GM13977 (cell line): ENCODE measurements around the gene ANXA3.

Experiments used
- DNase-seq: peaks from one replicate; pipeline ENCODE4 v3.0.0; 2012; ENCODE audit warnings: low spot score
- in situ Hi-C: fragments of 300-500 bp; cut with MboI; formaldehyde crosslinking; loops from one replicate; pipeline ENCODE4 v1.12.0; 2022; ENCODE audit warnings: low sequenced_read_pairs, low pct_unique_long_range_greater_than_20kb, mixed read lengths, inconsistent platforms; ENCODE audit not compliant: unreplicated experiment
- TF ChIP-seq, protein P1 (sequence below): IDR thresholded peaks from 2 replicates; pipeline ENCODE4 v1.5.1; 2012; ENCODE audit warnings: mild to moderate bottlenecking, control low read depth; ENCODE audit not compliant: insufficient read depth; ENCODE audit errors: extremely low read depth, missing control alignments

Gene ANXA3

DNA sequence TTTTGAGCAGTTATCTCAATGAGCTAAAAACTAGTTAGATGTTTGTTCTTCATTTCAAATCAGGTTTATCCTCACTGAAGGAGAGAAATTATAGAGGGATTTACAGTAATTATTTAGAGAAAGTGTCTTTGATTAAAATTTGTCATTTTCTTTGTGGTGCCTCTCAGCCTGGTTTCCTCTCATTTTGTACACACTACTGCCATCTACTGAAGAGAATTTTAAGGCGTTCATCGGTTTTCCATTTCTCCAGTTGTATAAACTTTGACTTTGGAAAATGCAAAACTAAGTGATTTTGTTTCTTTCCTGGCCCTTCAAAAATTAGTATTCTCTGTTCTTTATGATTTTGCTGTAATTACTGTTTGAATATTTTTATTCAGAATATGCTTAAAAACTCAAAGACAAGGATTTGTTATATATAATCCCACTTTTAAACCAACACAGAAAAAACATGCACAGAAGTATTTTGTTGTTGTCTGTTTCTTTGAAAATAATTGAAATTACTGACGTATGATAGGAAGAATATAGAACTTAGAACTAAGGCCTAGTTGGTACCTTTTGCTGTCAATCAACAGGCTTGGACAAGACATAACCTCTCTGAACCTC lies 34.4 kb upstream of the ANXA3 start:
- in situ Hi-C loops = no loop called here
- TF ChIP-seq, protein P1, sequence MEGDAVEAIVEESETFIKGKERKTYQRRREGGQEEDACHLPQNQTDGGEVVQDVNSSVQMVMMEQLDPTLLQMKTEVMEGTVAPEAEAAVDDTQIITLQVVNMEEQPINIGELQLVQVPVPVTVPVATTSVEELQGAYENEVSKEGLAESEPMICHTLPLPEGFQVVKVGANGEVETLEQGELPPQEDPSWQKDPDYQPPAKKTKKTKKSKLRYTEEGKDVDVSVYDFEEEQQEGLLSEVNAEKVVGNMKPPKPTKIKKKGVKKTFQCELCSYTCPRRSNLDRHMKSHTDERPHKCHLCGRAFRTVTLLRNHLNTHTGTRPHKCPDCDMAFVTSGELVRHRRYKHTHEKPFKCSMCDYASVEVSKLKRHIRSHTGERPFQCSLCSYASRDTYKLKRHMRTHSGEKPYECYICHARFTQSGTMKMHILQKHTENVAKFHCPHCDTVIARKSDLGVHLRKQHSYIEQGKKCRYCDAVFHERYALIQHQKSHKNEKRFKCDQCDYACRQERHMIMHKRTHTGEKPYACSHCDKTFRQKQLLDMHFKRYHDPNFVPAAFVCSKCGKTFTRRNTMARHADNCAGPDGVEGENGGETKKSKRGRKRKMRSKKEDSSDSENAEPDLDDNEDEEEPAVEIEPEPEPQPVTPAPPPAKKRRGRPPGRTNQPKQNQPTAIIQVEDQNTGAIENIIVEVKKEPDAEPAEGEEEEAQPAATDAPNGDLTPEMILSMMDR = peak; percentile 21
- no peak for DNase-seq

DNA sequence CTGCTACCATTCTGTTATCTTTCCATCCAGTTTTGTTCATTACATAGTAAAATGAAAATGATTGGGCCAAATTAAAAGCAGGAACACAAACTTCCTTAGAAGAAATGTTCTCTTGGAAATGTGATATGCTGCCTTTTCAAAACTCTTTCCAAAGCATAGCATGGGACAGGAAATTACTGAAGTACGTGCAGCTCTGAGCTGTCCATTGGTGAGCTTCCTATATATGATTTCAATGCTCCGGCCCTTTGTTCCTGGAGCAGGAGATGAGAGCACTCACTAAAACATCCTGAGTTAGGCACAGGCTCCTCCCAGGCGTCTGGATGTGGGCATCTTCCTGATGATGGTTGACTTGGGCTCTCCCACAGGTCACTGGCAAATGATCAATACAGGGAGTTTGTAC lies 33.0 kb upstream of the ANXA3 start:
- TF ChIP-seq, protein P1 = no peak
- no peak for DNase-seq
- in situ Hi-C loops = no loop called here

DNA sequence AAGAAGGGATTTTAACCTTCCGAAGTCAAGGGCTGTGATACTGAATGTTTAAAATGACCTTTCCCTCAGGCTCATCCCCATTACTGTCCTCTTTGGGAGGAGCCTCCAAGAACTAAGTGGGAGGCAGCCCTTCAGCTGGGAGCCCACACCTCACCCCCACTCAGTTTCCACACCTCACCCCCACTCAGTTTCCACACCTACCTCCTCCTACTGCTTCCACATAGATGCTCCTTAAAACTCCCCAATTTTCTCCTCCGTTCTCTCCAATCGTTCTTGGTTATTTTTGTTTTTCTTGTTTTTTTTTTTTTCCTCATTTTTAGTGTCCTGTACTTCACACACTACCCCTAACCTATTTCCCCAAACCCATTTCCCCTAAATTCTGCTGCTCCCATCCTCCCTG lies 31.6 kb upstream of the ANXA3 start:
- TF ChIP-seq, protein P1 = no peak
- DNase-seq = no peak
- in situ Hi-C loops = no loop called here

DNA sequence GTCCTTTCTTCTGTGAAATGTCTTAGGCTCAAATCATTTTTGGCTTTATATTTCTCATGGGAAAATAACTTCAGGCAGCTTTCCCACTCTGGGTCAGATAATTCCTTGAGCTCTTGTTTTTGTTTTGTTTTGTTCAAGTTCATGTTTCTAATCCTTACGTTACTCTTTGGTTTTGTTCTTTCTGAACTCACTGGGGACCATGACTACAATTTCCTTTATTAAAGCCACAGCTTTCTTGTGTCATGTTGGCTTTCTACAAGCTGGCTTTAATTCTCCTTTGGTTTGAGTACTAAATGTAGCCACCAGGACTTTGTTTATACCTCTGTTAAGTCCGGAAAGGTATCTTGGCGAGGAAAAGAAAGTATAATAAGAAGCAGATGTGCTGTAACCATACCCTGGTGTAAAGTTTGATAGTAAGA lies 30.8 kb upstream of the ANXA3 start:
- TF ChIP-seq, protein P1 = no peak
- in situ Hi-C loops = no loop called here
- DNase-seq = no peak

DNA sequence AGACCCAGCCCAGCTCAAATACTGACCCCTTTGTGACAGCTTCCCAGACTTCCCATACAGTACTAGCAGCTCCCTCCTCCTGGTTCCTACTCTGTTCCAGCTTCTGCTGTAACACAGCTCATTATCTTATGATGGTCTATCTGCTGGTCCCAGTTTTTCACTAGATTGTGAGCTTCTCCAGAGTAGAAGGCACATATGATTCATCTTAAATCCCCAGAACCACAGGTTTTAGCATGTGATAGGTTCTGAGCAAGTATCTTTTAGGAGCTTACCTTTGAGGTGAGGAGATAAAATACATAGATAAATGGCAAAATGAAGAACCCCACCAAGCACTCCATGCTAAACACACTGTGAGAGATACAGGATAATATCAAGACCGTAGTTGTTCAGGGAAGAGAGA lies 27.6 kb upstream of the ANXA3 start:
- TF ChIP-seq, protein P1 = no peak
- no peak for DNase-seq
- in situ Hi-C loops = no loop called here

DNA sequence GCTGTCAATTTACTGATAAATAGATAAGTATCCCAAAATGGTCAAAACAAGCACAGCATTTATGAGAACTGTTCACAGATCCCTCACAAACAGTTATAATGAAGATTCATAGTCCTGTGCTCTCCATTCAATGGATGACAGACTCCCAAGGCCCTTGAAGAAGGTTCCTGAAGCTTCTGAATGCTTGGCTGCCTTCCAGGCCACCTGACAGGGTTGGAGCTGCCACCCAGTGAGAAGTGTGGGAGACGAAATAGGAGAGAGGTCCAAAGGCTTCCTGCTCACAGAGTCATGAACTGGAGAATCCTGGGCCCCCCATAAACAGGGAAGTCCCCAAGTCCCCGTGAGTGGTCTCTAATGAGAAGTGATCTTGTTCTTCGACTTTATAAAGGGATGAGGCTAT lies 26.0 kb upstream of the ANXA3 start:
- TF ChIP-seq, protein P1 = no peak
- in situ Hi-C loops = no loop called here
- no peak for DNase-seq

DNA sequence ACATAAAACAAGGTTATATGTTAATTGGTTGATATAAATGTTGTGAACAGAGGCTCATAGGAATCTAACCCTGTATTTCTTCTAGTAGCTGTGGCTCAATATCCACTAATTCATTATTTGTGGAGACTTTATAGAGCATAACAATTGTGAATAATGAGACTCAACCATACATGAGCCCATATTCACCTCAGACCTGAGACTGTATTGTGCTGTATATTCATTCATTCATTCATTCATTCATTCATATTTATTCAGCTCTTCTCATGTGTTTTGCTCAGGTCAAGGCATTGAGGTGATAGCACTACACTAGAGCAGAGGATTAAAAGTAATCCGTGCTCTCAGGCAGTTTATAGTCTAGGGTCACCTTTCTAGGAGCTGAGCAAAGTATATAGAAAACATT lies 24.5 kb upstream of the ANXA3 start:
- in situ Hi-C loops = no loop called here
- DNase-seq = no peak
- TF ChIP-seq, protein P1 = no peak
